ENCODE data around the gene CITED4.

- TF ChIP-seq JUNB (IDR thresholded peaks at IDR 0.05) (no peak), POLR2A (IDR thresholded peaks at IDR 0.05; ENCODE audit: low read depth, low read length) (no peak), KDM1A (IDR thresholded peaks at IDR 0.05; ENCODE audit: borderline replicate concordance) (no peak), CTCF (IDR thresholded peaks at IDR 0.05 in 2 of 3, conservative IDR thresholded peaks at IDR 0.05 in 1 of 3; ENCODE audit: control insufficient read depth in 2 of 3, extremely low read depth in 1 of 3, insufficient read depth in 1 of 3, low read depth in 3 of 3, low read length in 3 of 3) (no peak), ZNF207 (IDR thresholded peaks at IDR 0.05; ENCODE audit: borderline replicate concordance) (no peak), ZNF274 (IDR thresholded peaks at IDR 0.05; ENCODE audit: insufficient read depth, insufficient read length) (no peak), RAD21 (IDR thresholded peaks at IDR 0.05; ENCODE audit: insufficient read depth, low read depth, low read length) (no peak), PRDM15 (CRISPR knock-in tag; IDR thresholded peaks at IDR 0.05) (no peak), EED (IDR thresholded peaks at IDR 0.05; ENCODE audit: low read depth) (no peak)
Measured at GRCh38 chr1:40861224-40862003, 749 bp downstream of the CITED4 start.

Data from GM12878 (cell line).